IMR-90 (cell line): ENCODE measurements around the gene EXOC4. TPM values are rescaled to one million over a fixed set of nuclear protein-coding genes. Genes with fewer than 3 reads are reported as not detected.

Experiments used
- ATAC-seq: fragments of 200-7000 bp; cut with Tn5 transposase; 2 replicates; pipeline ENCODE4 v1.9.1; 2020; ENCODE audit warnings: low read depth, mild to moderate bottlenecking, moderate library complexity
- BruUV-seq: library from RNA; stranded (reverse); fragments of 400-500 nt; replicated peaks from 2 replicates; lab custom pipeline; 2021; lab: Mats Ljungman, UMichigan
- CTCF ChIA-PET: fragments of 300-600 bp; formaldehyde crosslinking; extraction: SDS; loops from one replicate; lab custom pipeline; 2021; ENCODE audit warnings: antibody characterized with exemption; lab: Yijun Ruan, JAX
- POLR2A ChIA-PET: fragments of 300-600 bp; sonication (Branson Sonifier 250); formaldehyde crosslinking; loops from one replicate; lab custom pipeline; 2022; ENCODE audit warnings: antibody characterized with exemption; ENCODE audit not compliant: unreplicated experiment; lab: Charles Lee
- DNase-seq: peaks from one replicate; pipeline ENCODE4 v3.0.0; 2013
- H2AFZ ChIP-seq: replicated peaks from 2 replicates; pipeline ENCODE3; 2013; ENCODE audit warnings: low read length, mild to moderate bottlenecking; ENCODE audit not compliant: poor library complexity
- H2AK5ac ChIP-seq: 2 replicates; pipeline ENCODE4 v1.6.1; 2013; ENCODE audit warnings: low read depth, low read length, inconsistent platforms
- H2AK9ac ChIP-seq: replicated peaks from 2 replicates; pipeline ENCODE3; 2013; ENCODE audit warnings: mild to moderate bottlenecking, low read depth, low read length, moderate library complexity; ENCODE audit not compliant: poor library complexity
- H2BK120ac ChIP-seq: 2 replicates; pipeline ENCODE4 v1.6.1; 2013; ENCODE audit warnings: low read depth, low read length, inconsistent platforms
- H2BK15ac ChIP-seq: 3 replicates; pipeline ENCODE4 v1.6.1; 2013; ENCODE audit warnings: low read depth, low read length, inconsistent platforms
- H2BK20ac ChIP-seq: 2 replicates; pipeline ENCODE4 v1.6.1; 2013; ENCODE audit warnings: low read depth, mild to moderate bottlenecking, inconsistent platforms, low read length, moderate library complexity
- H2BK5ac ChIP-seq: 2 replicates; pipeline ENCODE4 v1.6.1; 2013; ENCODE audit warnings: mild to moderate bottlenecking, low read depth, low read length, inconsistent platforms; ENCODE audit not compliant: poor library complexity, severe bottlenecking
- H3K14ac ChIP-seq: replicated peaks from 2 replicates; pipeline ENCODE4 v1.6.1; 2013; ENCODE audit warnings: low read depth, low read length, inconsistent platforms
- H3K18ac ChIP-seq: 2 replicates; pipeline ENCODE4 v1.6.1; 2013; ENCODE audit warnings: low read depth, low read length, control low read depth
- H3K23ac ChIP-seq: 2 replicates; pipeline ENCODE4 v1.6.1; 2013; ENCODE audit warnings: low read depth, low read length, inconsistent platforms
- H3K27ac ChIP-seq: 2 replicates; pipeline ENCODE4 v1.5.1; 2013; ENCODE audit warnings: mild to moderate bottlenecking, control low read depth, low read length; ENCODE audit not compliant: insufficient read depth
- H3K27me3 ChIP-seq: 2 replicates; pipeline ENCODE4 v1.6.1; 2013; ENCODE audit warnings: low read length; ENCODE audit not compliant: control insufficient read depth, insufficient read depth
- H3K36me3 ChIP-seq: 2 replicates; pipeline ENCODE4 v1.6.1; 2013; ENCODE audit warnings: low read length, mixed read lengths; ENCODE audit not compliant: control insufficient read depth, insufficient read depth
- H3K4ac ChIP-seq: 2 replicates; pipeline ENCODE4 v1.6.1; 2013; ENCODE audit warnings: low read depth, low read length, inconsistent platforms
- H3K4me1 ChIP-seq: 2 replicates; pipeline ENCODE4 v1.6.1; 2013; ENCODE audit warnings: low read length, mixed read lengths; ENCODE audit not compliant: control insufficient read depth, insufficient read depth
- H3K4me2 ChIP-seq: 2 replicates; pipeline ENCODE4 v1.6.1; 2013; ENCODE audit warnings: low read depth, mild to moderate bottlenecking, control low read depth, low read length, moderate library complexity
- H3K4me3 ChIP-seq: 2 replicates; pipeline ENCODE4 v1.5.1; 2013; ENCODE audit warnings: low read depth, mild to moderate bottlenecking, control low read depth, low read length, moderate library complexity; ENCODE audit not compliant: insufficient read depth
- H3K56ac ChIP-seq: 2 replicates; pipeline ENCODE4 v1.6.1; 2013; ENCODE audit warnings: low read length, inconsistent platforms; ENCODE audit not compliant: insufficient read depth; ENCODE audit errors: extremely low read depth
- H3K79me1 ChIP-seq, 2 experiments: 2 replicates each; pipeline ENCODE4 v1.6.1; 2013; ENCODE audit warnings: low read length in 2 of 2, inconsistent platforms in 1 of 2, low read depth in 1 of 2
- H3K9ac ChIP-seq: 2 replicates; pipeline ENCODE4 v1.6.1; 2013; ENCODE audit warnings: low read depth, low read length, control low read depth
- H3K9me1 ChIP-seq: 2 replicates; pipeline ENCODE4 v1.6.1; 2013; ENCODE audit warnings: low read length, inconsistent platforms; ENCODE audit not compliant: insufficient read depth
- H3K9me3 ChIP-seq: 2 replicates; pipeline ENCODE4 v1.6.1; 2013; ENCODE audit warnings: low read length; ENCODE audit not compliant: control insufficient read depth, insufficient read depth
- H4K20me1 ChIP-seq: 2 replicates; pipeline ENCODE4 v1.6.1; 2013; ENCODE audit warnings: low read length, inconsistent platforms; ENCODE audit not compliant: insufficient read depth
- H4K5ac ChIP-seq: 2 replicates; pipeline ENCODE4 v1.6.1; 2013; ENCODE audit warnings: mild to moderate bottlenecking, low read depth, low read length, control low read depth
- H4K8ac ChIP-seq, 2 experiments: 2 replicates each; pipeline ENCODE4 v1.6.1; 2013; ENCODE audit warnings: low read depth in 2 of 2, low read length in 2 of 2, control low read depth in 1 of 2, inconsistent platforms in 1 of 2
- H4K91ac ChIP-seq: 2 replicates; pipeline ENCODE4 v1.6.1; 2013; ENCODE audit warnings: low read depth, low read length, inconsistent platforms; ENCODE audit not compliant: insufficient read depth
- BHLHE40 ChIP-seq: fragments of 150-350 bp; IDR thresholded peaks from 2 replicates; pipeline ENCODE4 v1.6.1; 2016; ENCODE audit warnings: mild to moderate bottlenecking, low read depth, low read length
- CEBPB ChIP-seq: IDR thresholded peaks from 2 replicates; pipeline ENCODE4 v1.6.1; 2012; ENCODE audit warnings: low read depth, low read length, improper control_type of control experiment
- CHD1 ChIP-seq: IDR thresholded peaks from 2 replicates; pipeline ENCODE4 v1.6.1; 2012; ENCODE audit warnings: low read depth, low read length, improper control_type of control experiment
- CTCF ChIP-seq: conservative IDR thresholded peaks from 2 replicates; pipeline ENCODE4 v1.5.1; 2012; ENCODE audit warnings: mild to moderate bottlenecking, low read depth, low read length, improper control_type of control experiment
- ELK1 ChIP-seq: fragments of 150-350 bp; IDR thresholded peaks from 2 replicates; pipeline ENCODE4 v1.6.1; 2016; ENCODE audit warnings: low read depth, mild to moderate bottlenecking, low read length, moderate library complexity, borderline replicate concordance
- FOS ChIP-seq: fragments of 150-350 bp; IDR thresholded peaks from 2 replicates; pipeline ENCODE4 v1.6.1; 2016; ENCODE audit warnings: low read depth, low read length
- MAFK ChIP-seq: IDR thresholded peaks from 2 replicates; pipeline ENCODE4 v1.6.1; 2012; ENCODE audit warnings: low read depth, low read length, improper control_type of control experiment
- MAZ ChIP-seq: IDR thresholded peaks from 2 replicates; pipeline ENCODE4 v1.6.1; 2012; ENCODE audit warnings: low read depth, mild to moderate bottlenecking, low read length, improper control_type of control experiment, moderate library complexity, borderline replicate concordance
- MXI1 ChIP-seq: IDR thresholded peaks from 2 replicates; pipeline ENCODE4 v1.6.1; 2012; ENCODE audit warnings: low read depth, mild to moderate bottlenecking, low read length, moderate library complexity, borderline replicate concordance
- NFE2L2 ChIP-seq: fragments of 150-350 bp; IDR thresholded peaks from 2 replicates; pipeline ENCODE4 v1.6.1; 2016; ENCODE audit warnings: low read depth, mild to moderate bottlenecking, low read length
- POLR2A ChIP-seq: IDR thresholded peaks from 2 replicates; pipeline ENCODE4 v1.6.1; 2012; ENCODE audit warnings: mild to moderate bottlenecking, low read depth, low read length
- RAD21 ChIP-seq: IDR thresholded peaks from 2 replicates; pipeline ENCODE4 v1.6.1; 2012; ENCODE audit warnings: low read length, improper control_type of control experiment
- RCOR1 ChIP-seq: IDR thresholded peaks from 2 replicates; pipeline ENCODE4 v1.6.1; 2012; ENCODE audit warnings: mild to moderate bottlenecking, low read length, improper control_type of control experiment; ENCODE audit not compliant: insufficient replicate concordance
- RFX5 ChIP-seq: IDR thresholded peaks from 2 replicates; pipeline ENCODE4 v1.8.0; 2012; ENCODE audit warnings: low read depth, mild to moderate bottlenecking, low read length, moderate library complexity
- SMC3 ChIP-seq: fragments of 150-350 bp; IDR thresholded peaks from 2 replicates; pipeline ENCODE4 v1.6.1; 2016; ENCODE audit warnings: low read depth, mild to moderate bottlenecking, antibody characterized with exemption, low read length, moderate library complexity
- USF2 ChIP-seq: fragments of 150-350 bp; IDR thresholded peaks from 2 replicates; pipeline ENCODE4 v1.6.1; 2017; ENCODE audit warnings: mild to moderate bottlenecking, antibody characterized with exemption, low read length, low read depth
- WGBS, 2 experiments: methylation state at CpG; one replicate each; pipeline versions ENCODE4 v1.1.5 to v1.1.7; 2013; ENCODE audit warnings: missing lambda C conversion rate in 2 of 2; ENCODE audit not compliant: insufficient read length in 1 of 2; ENCODE audit errors: extremely low coverage in 2 of 2; 5-methylcytosine and 5-hydroxymethylcytosine counted together
- dilution Hi-C: fragments of 300-500 bp; cut with HindIII; formaldehyde crosslinking; loops from one replicate; pipeline ENCODE4 v1.14.3; 2018; ENCODE audit warnings: low sequenced_read_pairs; ENCODE audit not compliant: unreplicated experiment
- in situ Hi-C: fragments of 300-500 bp; cut with MboI; formaldehyde crosslinking; loops from 3 replicates; pipeline ENCODE4 v1.14.3; 2019; ENCODE audit warnings: low sequenced_read_pairs, inconsistent platforms, mixed read lengths
- intact Hi-C: fragments of 100-400 bp; cut with micrococcal nuclease; formaldehyde crosslinking; loops from 2 replicates; pipeline ENCODE4 v1.10.0; 2022
- polyA plus RNA-seq, 3 experiments: library from polyadenylated mRNA; depleted of rRNA; stranded (reverse); fragments of >200 nt; gene quantifications; 2 replicates each; pipeline ENCODE4 v1.2.3, GENCODE V29; 2012; ENCODE audit warnings: low replicate concordance in 1 of 3
- total RNA-seq: library from RNA; depleted of rRNA; stranded (reverse); fragments of >200 nt; gene quantifications from 2 replicates; pipeline ENCODE4 v1.2.3, GENCODE V29; 2012

The EXOC4 gene
- total and polyA plus RNA-seq, 2 of the 4 experiments (the other 2 are of a cell fraction): 25.4 to 94.6 TPM

- Histone ChIP-seq H3K27ac (no peak overlapping the region), H2BK5ac (no peak overlapping the region), H3K4ac (no peak overlapping the region), H3K4me2 (no peak overlapping the region), H4K5ac (no peak overlapping the region), H4K8ac (no peak overlapping the region), H3K9ac (no peak overlapping the region), H3K56ac (no peak overlapping the region), H3K14ac (no peak overlapping the region), H3K27me3 (no peaks in the 10 kb centered on the region), H2AK9ac (no peak overlapping the region), H2BK20ac (no peak overlapping the region), H3K18ac (no peak overlapping the region), H2BK15ac (no peak overlapping the region), H3K9me3 (no peaks in the 10 kb centered on the region), H4K20me1 (no peaks in the 10 kb centered on the region), H4K91ac (no peak overlapping the region), H3K36me3 (no peaks in the 10 kb centered on the region), H3K9me1 (no peaks in the 10 kb centered on the region), H2BK120ac (no peak overlapping the region), H3K4me3 (no peak overlapping the region), H3K23ac (no peak overlapping the region), H3K79me1 (no peaks in the 10 kb centered on the region), H3K4me1 (no peaks in the 10 kb centered on the region), H2AFZ (no peak overlapping the region), H2AK5ac (no peak overlapping the region)
- no CpG with 5 or more reads among the region's 6 CpGs for WGBS, 2 experiments
- no TSS peak for BruUV-seq
- ChIA-PET POLR2A (no interaction called here), CTCF (no interaction called here)
- TF ChIP-seq SMC3: no peak
- no peak for TF ChIP-seq ELK1
- no peak for TF ChIP-seq POLR2A
- no peak for TF ChIP-seq CEBPB
- TF ChIP-seq RAD21: no peak
- no peak for TF ChIP-seq FOS
- TF ChIP-seq MAFK: no peak
- no peak for TF ChIP-seq RFX5
- no peak for TF ChIP-seq NFE2L2
- TF ChIP-seq MAZ: no peak
- TF ChIP-seq MXI1: no peak
- TF ChIP-seq BHLHE40: no peak
- TF ChIP-seq RCOR1: no peak
- TF ChIP-seq CHD1: no peak
- no peak for TF ChIP-seq CTCF
- TF ChIP-seq USF2: no peak
- DNase-seq: no peak
- dilution Hi-C loops (no loop called here), intact Hi-C loops (no loop called here), in situ Hi-C loops (no loop called here)
- no peak for ATAC-seq
These were observed 744.6 kb downstream of the EXOC4 start for GRCh38 chr7:133997463-133997862.
